NOMO-1 treated with dmso at 0.1 percent for 144 hours (cell line): ENCODE data around the gene POLH.

ENCODE experiments used
- DNase-seq: peaks from one replicate; lab custom pipeline; 2025; ENCODE audit not compliant: unreplicated experiment; lab: John Stamatoyannopoulos, UW

POLH gene

GRCh38 chr6:43604174-43604573 is 28.2 kb downstream of the POLH start:
- no peak for DNase-seq

- no peak for DNase-seq
Measured at GRCh38 chr6:43606019-43606418, 30.0 kb downstream of the POLH start.

- no peak for DNase-seq
Measured at GRCh38 chr6:43608310-43608763, 32.4 kb downstream of the POLH start.

GRCh38 chr6:43608807-43609206 is 32.8 kb downstream of the POLH start:
- DNase-seq, result peak; percentile 49

- no peak for DNase-seq
Measured at GRCh38 chr6:43609402-43609801, 33.4 kb downstream of the POLH start.

- no peak for DNase-seq
Measured at GRCh38 chr6:43610431-43610830, 34.4 kb downstream of the POLH start.

GRCh38 chr6:43613721-43614395 is 37.9 kb downstream of the POLH start:
- no peak for DNase-seq

- no peak for DNase-seq
Measured at GRCh38 chr6:43614396-43614730, 38.4 kb downstream of the POLH start.

GRCh38 chr6:43616725-43617472 is 40.9 kb downstream of the POLH start:
- DNase-seq, result no peak

GRCh38 chr6:43621078-43621835 is 45.3 kb downstream of the POLH start:
- DNase-seq, result no peak

- no peak for DNase-seq
Measured at GRCh38 chr6:43621836-43622180, 45.8 kb downstream of the POLH start.

- DNase-seq, result no peak
Measured at GRCh38 chr6:43622541-43622940, 46.6 kb downstream of the POLH start.

GRCh38 chr6:43623880-43624785 is 48.1 kb downstream of the POLH start:
- no peak for DNase-seq

GRCh38 chr6:43624786-43625288 is 48.9 kb downstream of the POLH start:
- no peak for DNase-seq

GRCh38 chr6:43625393-43625992 is 49.5 kb downstream of the POLH start:
- DNase-seq, result no peak

- DNase-seq, result peak; percentile 10
Measured at GRCh38 chr6:43627008-43627825, 51.2 kb downstream of the POLH start.

GRCh38 chr6:43628393-43629103 is 52.6 kb downstream of the POLH start:
- no peak for DNase-seq

- peak; percentile 98 for DNase-seq
Measured at GRCh38 chr6:43629104-43629504, 53.1 kb downstream of the POLH start, which contains the start of gene GTPBP2. TSS of gene GTPBP2 (minus strand) at chr6:43629264. CDS start at chr6:43629162, 102 bp downstream.
